Endothelial cell (in vitro differentiated cells): ENCODE data around the gene MARK3. TPM values are rescaled to one million over a fixed set of nuclear protein-coding genes. Genes with fewer than 3 reads are reported as not detected.

Experiments
- DNase-seq: peaks from one replicate; pipeline ENCODE4 v3.0.0; 2021; ENCODE audit warnings: low spot score
- H3K27ac Mint-ChIP-seq: one replicate; pipeline ENCODE4 v1.8.0; 2021; ENCODE audit warnings: mixed read lengths, inconsistent platforms; ENCODE audit not compliant: unreplicated experiment
- H3K27me3 Mint-ChIP-seq: one replicate; pipeline ENCODE4 v1.8.0; 2021; ENCODE audit warnings: mild to moderate bottlenecking, moderate library complexity, mixed read lengths, inconsistent platforms; ENCODE audit not compliant: unreplicated experiment
- H3K36me3 Mint-ChIP-seq: one replicate; pipeline ENCODE4 v1.8.0; 2021; ENCODE audit warnings: mild to moderate bottlenecking, low read depth, mixed read lengths, inconsistent platforms; ENCODE audit not compliant: unreplicated experiment
- H3K4me1 Mint-ChIP-seq: one replicate; pipeline ENCODE4 v1.8.0; 2021; ENCODE audit warnings: mild to moderate bottlenecking, mixed read lengths, inconsistent platforms; ENCODE audit not compliant: unreplicated experiment
- H3K4me3 Mint-ChIP-seq: one replicate; pipeline ENCODE4 v1.8.0; 2021; ENCODE audit warnings: mild to moderate bottlenecking, mixed read lengths, inconsistent platforms; ENCODE audit not compliant: unreplicated experiment
- H3K9me3 Mint-ChIP-seq: one replicate; pipeline ENCODE4 v1.8.0; 2021; ENCODE audit warnings: mixed read lengths, inconsistent platforms; ENCODE audit not compliant: unreplicated experiment
- total RNA-seq: library from RNA; stranded (reverse); fragmentation: NEBNext Ultra II Directional; extraction: Animal tissue kit (Norgen Biotek cat#: 25700); gene quantifications from one replicate; pipeline ENCODE4 v1.2.1, GENCODE V29; 2021; ENCODE audit not compliant: unreplicated experiment
- TF ChIP-seq, protein P1 (sequence below): fragments of 200-600 bp; sonication (generic); IDR thresholded peaks from one replicate; pipeline ENCODE4 v1.5.0; 2021; ENCODE audit warnings: antibody characterized with exemption; ENCODE audit not compliant: unreplicated experiment

MARK3 gene
- total RNA-seq, 1 donor from 2014 or later, result 70.8 TPM

DNA sequence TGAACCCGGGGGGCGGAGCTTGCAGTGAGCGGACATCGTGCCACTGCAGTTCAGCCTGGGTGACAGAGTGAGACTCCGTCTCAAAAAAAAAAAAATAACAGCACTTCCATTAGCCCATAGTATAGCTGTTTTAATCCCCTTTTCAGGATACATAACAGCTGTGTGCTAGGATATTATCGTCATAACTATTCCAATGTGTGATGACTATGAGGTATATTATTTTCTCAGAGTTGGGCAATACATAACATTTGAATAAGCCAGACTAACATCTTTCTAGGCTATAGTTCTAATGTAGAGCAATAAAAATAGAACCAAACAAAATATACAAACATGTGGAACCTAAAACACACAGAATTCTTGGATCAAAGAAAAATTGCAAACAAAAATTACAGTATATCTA is 57.1 kb downstream of the MARK3 start:
- Mint-ChIP-seq H3K27me3 (no peaks in the 10 kb centered on the region), H3K4me3 (no peak overlapping the region), H3K27ac (no peak overlapping the region), H3K36me3 (peaks cover 5% of the 10 kb centered on the region), H3K9me3 (no peaks in the 10 kb centered on the region), H3K4me1 (peaks cover 25% of the 10 kb centered on the region)
- TF ChIP-seq, protein P1, sequence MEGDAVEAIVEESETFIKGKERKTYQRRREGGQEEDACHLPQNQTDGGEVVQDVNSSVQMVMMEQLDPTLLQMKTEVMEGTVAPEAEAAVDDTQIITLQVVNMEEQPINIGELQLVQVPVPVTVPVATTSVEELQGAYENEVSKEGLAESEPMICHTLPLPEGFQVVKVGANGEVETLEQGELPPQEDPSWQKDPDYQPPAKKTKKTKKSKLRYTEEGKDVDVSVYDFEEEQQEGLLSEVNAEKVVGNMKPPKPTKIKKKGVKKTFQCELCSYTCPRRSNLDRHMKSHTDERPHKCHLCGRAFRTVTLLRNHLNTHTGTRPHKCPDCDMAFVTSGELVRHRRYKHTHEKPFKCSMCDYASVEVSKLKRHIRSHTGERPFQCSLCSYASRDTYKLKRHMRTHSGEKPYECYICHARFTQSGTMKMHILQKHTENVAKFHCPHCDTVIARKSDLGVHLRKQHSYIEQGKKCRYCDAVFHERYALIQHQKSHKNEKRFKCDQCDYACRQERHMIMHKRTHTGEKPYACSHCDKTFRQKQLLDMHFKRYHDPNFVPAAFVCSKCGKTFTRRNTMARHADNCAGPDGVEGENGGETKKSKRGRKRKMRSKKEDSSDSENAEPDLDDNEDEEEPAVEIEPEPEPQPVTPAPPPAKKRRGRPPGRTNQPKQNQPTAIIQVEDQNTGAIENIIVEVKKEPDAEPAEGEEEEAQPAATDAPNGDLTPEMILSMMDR, result no peak
- no peak for DNase-seq

DNA sequence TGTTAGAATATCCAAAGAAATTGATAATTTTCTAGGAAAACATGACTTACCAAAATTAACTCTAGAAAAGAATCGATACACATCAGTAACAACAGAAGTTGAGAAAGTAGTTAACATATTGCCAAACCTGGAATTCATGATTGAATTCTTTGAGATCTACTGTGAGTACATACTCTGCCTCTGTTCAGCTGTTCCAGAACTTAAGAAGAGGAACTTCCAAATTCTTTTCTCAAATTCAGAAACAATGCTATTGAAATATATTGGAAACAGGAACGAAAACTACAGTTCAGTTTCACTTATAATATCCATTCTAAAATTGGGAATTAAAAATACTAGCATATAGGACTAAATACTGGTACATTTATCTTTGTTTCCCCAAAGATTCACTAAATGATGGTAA is 57.9 kb downstream of the MARK3 start:
- no peak overlapping the region for H3K27ac Mint-ChIP-seq
- TF ChIP-seq, protein P1, result no peak

DNA sequence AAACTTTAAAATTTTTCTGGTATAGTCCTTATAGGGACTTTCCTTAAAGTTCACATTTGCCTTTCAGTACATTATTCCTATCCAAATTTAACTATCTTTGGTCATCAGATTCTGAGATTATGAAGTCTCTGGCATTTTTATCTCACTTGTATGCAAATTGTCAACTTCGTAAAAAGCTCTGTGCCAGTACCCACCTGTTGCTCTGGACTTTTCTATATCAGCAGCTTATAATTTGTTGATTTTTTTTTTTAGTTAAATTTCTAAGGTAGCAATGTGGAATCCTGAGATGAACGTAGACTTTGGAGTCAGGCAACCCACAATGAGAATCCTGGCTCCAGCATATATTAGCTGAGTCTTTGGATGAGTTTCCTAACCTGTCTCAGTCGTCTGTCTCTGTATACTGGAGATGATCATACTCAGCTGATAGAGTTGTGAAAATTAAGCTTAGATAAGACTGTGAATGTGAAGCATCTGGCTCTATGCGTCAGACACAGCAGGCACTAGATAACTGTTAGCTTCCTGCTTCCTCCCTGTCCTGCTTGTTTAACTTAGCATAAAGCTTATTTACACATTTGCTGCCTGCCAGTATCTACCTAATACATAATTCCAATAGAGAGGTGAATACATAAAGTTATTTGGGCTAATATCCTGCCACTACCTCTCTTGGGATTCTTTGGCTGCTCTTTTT is 59.8 kb downstream of the MARK3 start:
- TF ChIP-seq, protein P1, result no peak
- H3K36me3 Mint-ChIP-seq, result no peaks in the 10 kb centered on the region
- no peak overlapping the region for H3K27ac Mint-ChIP-seq
- H3K9me3 Mint-ChIP-seq, result no peaks in the 10 kb centered on the region
- H3K27me3 Mint-ChIP-seq, result no peaks in the 10 kb centered on the region
- H3K4me3 Mint-ChIP-seq, result no peak overlapping the region
- no peak for DNase-seq
- peaks cover 25% of the 10 kb centered on the region for H3K4me1 Mint-ChIP-seq

More for the DNA sequence above, 57.9 kb downstream of the MARK3 start:
- Mint-ChIP-seq H3K4me3 (no peak overlapping the region), H3K4me1 (peaks cover 25% of the 10 kb centered on the region), H3K9me3 (no peaks in the 10 kb centered on the region), H3K36me3 (peaks cover 5% of the 10 kb centered on the region), H3K27me3 (no peaks in the 10 kb centered on the region)
- DNase-seq, result no peak

DNA sequence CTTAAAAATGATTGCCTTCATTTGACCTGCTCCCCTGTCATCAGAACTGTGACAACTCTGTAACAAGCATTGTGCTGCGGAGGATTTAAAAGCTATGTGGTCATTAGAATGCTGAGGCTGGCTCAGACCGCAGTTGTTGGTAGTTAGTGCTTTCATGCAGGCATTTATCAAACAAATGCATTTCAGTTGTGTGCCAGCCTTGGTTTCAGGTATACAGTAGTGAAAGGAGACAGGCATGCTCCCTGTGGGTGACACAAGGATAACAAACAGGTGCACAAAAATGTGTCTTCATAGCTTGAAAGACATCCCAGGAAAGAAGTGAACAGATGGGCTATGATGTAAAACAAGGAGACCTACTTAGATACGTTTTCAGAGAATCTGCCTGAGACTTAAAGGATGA is 60.6 kb downstream of the MARK3 start:
- Mint-ChIP-seq H3K36me3 (no peaks in the 10 kb centered on the region), H3K4me3 (no peak overlapping the region), H3K9me3 (no peaks in the 10 kb centered on the region), H3K27ac (no peak overlapping the region), H3K4me1 (peaks cover 25% of the 10 kb centered on the region), H3K27me3 (no peaks in the 10 kb centered on the region)
- TF ChIP-seq, protein P1, result no peak
- no peak for DNase-seq

DNA sequence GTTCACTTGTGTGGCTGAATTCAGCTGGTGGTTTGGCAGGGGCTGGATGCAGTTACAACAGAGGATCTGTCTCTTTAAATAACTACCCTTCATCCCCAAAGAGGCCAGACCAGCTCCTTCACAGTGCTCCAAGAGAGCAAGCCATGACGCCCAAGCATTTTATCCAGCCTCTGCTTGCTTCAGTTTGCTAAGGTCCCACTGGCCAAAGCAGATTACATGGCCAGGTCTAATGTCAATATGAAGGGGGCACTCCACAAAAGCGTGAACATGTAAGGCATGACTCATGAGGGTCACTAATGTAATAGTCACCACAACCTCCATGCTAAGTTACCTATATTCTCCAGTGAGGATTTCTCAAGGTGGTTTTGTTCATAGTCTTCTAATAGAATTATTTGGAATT is 62.9 kb downstream of the MARK3 start:
- Mint-ChIP-seq H3K27ac (no peak overlapping the region), H3K27me3 (no peaks in the 10 kb centered on the region), H3K4me1 (peaks cover 21% of the 10 kb centered on the region), H3K4me3 (no peak overlapping the region), H3K36me3 (peaks cover 10% of the 10 kb centered on the region), H3K9me3 (no peaks in the 10 kb centered on the region)
- DNase-seq, result no peak
- TF ChIP-seq, protein P1, result no peak
